Hepatocyte (in vitro differentiated cells): ENCODE results near the gene SPATA6L. TPM values are rescaled to one million over a fixed set of nuclear protein-coding genes. Genes with fewer than 3 reads are reported as not detected.

Source experiments
- DNase-seq: peaks from one replicate; pipeline ENCODE4 v3.0.0-alpha.2; 2016; ENCODE audit warnings: low spot score
- H2AFZ ChIP-seq: fragments of 200-600 bp; sonication (generic); 2 replicates; pipeline ENCODE4 v1.6.0; 2016; ENCODE audit warnings: antibody characterized with exemption, mild to moderate bottlenecking
- H3K27ac ChIP-seq: fragments of 200-600 bp; sonication (generic); 2 replicates; pipeline ENCODE4 v1.5.1; 2016; ENCODE audit warnings: mild to moderate bottlenecking
- H3K27me3 ChIP-seq: fragments of 200-600 bp; sonication (generic); 2 replicates; pipeline ENCODE4 v1.6.1; 2016
- H3K36me3 ChIP-seq: fragments of 200-600 bp; sonication (generic); replicated peaks from 2 replicates; pipeline ENCODE4 v1.5.1; 2016; ENCODE audit warnings: low read depth; ENCODE audit not compliant: insufficient read depth
- H3K4me1 ChIP-seq: fragments of 200-600 bp; sonication (generic); 2 replicates; pipeline ENCODE4 v1.5.1; 2016; ENCODE audit warnings: mild to moderate bottlenecking, moderate library complexity; ENCODE audit not compliant: insufficient read depth
- H3K4me2 ChIP-seq: fragments of 200-600 bp; sonication (generic); 2 replicates; pipeline ENCODE4 v1.6.0; 2016
- H3K4me3 ChIP-seq: fragments of 200-600 bp; sonication (generic); 2 replicates; pipeline ENCODE4 v1.5.1; 2016; ENCODE audit warnings: mild to moderate bottlenecking
- H3K79me2 ChIP-seq: fragments of 200-600 bp; sonication (generic); 2 replicates; pipeline ENCODE4 v1.6.0; 2017; ENCODE audit warnings: mild to moderate bottlenecking
- H3K9me2 ChIP-seq: fragments of 200-600 bp; sonication (generic); replicated peaks from 2 replicates; pipeline ENCODE4 v1.6.0; 2017; ENCODE audit warnings: mild to moderate bottlenecking; ENCODE audit not compliant: insufficient read depth
- H3K9me3 ChIP-seq: fragments of 200-600 bp; sonication (generic); 2 replicates; pipeline ENCODE4 v1.5.1; 2016; ENCODE audit warnings: low read depth, mild to moderate bottlenecking
- H4K20me1 ChIP-seq: fragments of 200-600 bp; sonication (generic); 2 replicates; pipeline ENCODE4 v1.6.0; 2016; ENCODE audit warnings: mild to moderate bottlenecking; ENCODE audit not compliant: insufficient read depth, poor library complexity, severe bottlenecking
- CTCF ChIP-seq: fragments of 200-600 bp; sonication (generic); IDR thresholded peaks from 2 replicates; pipeline ENCODE4 v1.5.1; 2016; ENCODE audit warnings: antibody characterized with exemption, mild to moderate bottlenecking; ENCODE audit not compliant: poor library complexity
- EZH2 ChIP-seq: fragments of 200-600 bp; sonication (generic); IDR thresholded peaks from 2 replicates; pipeline ENCODE4 v1.6.1; 2016; ENCODE audit warnings: antibody characterized with exemption, mild to moderate bottlenecking, borderline replicate concordance
- EZH2phosphoT487 ChIP-seq: fragments of 200-600 bp; sonication (generic); IDR thresholded peaks from one replicate; pipeline ENCODE4 v1.6.1; 2018; ENCODE audit warnings: antibody characterized with exemption, mild to moderate bottlenecking, low read depth, moderate library complexity; ENCODE audit not compliant: unreplicated experiment, severe bottlenecking
- WGBS: methylation state at CpG from one replicate; pipeline ENCODE4 v1.1.6; 2016; ENCODE audit warnings: low lambda C conversion rate; ENCODE audit errors: missing lambda C conversion rate; 5-methylcytosine and 5-hydroxymethylcytosine counted together
- polyA plus RNA-seq: library from polyadenylated mRNA; unstranded; fragments of >200 nt; fragmentation: Nextera tagmentation; extraction: Ambion mirVana; gene quantifications from 2 replicates; pipeline ENCODE4 v1.2.1, GENCODE V29; 2016
- total RNA-seq: library from RNA; depleted of rRNA; stranded (reverse); fragments of >200 nt; gene quantifications from 2 replicates; pipeline ENCODE4 v1.2.3, GENCODE V29; 2014

SPATA6L gene
- total and polyA plus RNA-seq, 2 experiments from 2014 or later: 2.0 to 2.5 TPM

- Histone ChIP-seq H3K27me3 (no peaks in the 10 kb centered on the region), H2AFZ (no peak overlapping the region), H3K9me2 (no peaks in the 10 kb centered on the region), H3K4me1 (no peaks in the 10 kb centered on the region), H3K36me3 (no peaks in the 10 kb centered on the region), H3K4me3 (no peak overlapping the region), H3K4me2 (no peak overlapping the region), H3K9me3 (no peaks in the 10 kb centered on the region), H4K20me1 (no peaks in the 10 kb centered on the region), H3K79me2 (no peaks in the 10 kb centered on the region), H3K27ac (no peak overlapping the region)
- no peak for DNase-seq
- 60% methylated on average over 2 of the region's 2 CpGs for WGBS
- TF ChIP-seq EZH2phosphoT487 (no peak), CTCF (no peak), EZH2 (no peak)
Measured at GRCh38 chr9:4620881-4621555, 45.3 kb downstream of the SPATA6L start.

GRCh38 chr9:4620057-4620765, 46.1 kb downstream of the SPATA6L start:
- DNase-seq: no peak
- no peaks in the 10 kb centered on the region for H3K36me3 ChIP-seq
- no peak overlapping the region for H3K4me3 ChIP-seq
- TF ChIP-seq CTCF (no peak), EZH2phosphoT487 (no peak)
- H3K4me1 ChIP-seq: no peaks in the 10 kb centered on the region
- no peak overlapping the region for H3K27ac ChIP-seq
- H4K20me1 ChIP-seq: no peaks in the 10 kb centered on the region
- 88% methylated on average over 3 of the region's 3 CpGs for WGBS
- H2AFZ ChIP-seq: no peak overlapping the region
- no peaks in the 10 kb centered on the region for H3K9me2 ChIP-seq
- H3K27me3 ChIP-seq: no peaks in the 10 kb centered on the region
- no peak overlapping the region for H3K4me2 ChIP-seq
- H3K79me2 ChIP-seq: no peaks in the 10 kb centered on the region
- no peaks in the 10 kb centered on the region for H3K9me3 ChIP-seq

DNA sequence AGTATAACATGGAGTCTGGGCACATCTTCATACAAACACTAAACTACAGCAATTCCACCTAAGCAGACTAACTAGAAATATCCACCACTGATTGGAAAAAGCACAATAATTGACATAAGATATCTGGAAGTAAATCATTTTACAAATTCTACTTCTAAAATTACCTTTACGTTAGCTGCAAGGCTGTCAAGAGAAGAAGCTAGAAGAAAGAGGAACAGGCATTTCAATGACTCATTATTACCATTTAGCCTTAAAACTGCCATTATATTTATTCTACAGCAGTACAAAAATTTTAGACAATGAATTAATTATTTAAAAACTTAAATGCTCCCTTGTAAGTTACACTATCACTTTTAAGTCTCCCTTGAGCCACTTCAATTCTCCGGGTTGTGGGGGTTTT, 47.6 kb downstream of the SPATA6L start:
- Histone ChIP-seq H3K9me2 (no peaks in the 10 kb centered on the region), H3K27ac (no peak overlapping the region), H3K9me3 (no peaks in the 10 kb centered on the region), H3K4me2 (no peak overlapping the region), H4K20me1 (no peaks in the 10 kb centered on the region), H3K4me1 (no peaks in the 10 kb centered on the region), H3K27me3 (no peaks in the 10 kb centered on the region), H3K4me3 (no peak overlapping the region), H2AFZ (no peak overlapping the region), H3K79me2 (no peaks in the 10 kb centered on the region), H3K36me3 (no peaks in the 10 kb centered on the region)
- TF ChIP-seq EZH2phosphoT487: no peak
- 97% methylated on average over 2 of the region's 2 CpGs for WGBS
- no peak for DNase-seq

GRCh38 chr9:4617752-4618151, 48.5 kb downstream of the SPATA6L start:
- Histone ChIP-seq H3K36me3 (no peaks in the 10 kb centered on the region), H3K79me2 (no peaks in the 10 kb centered on the region), H3K4me2 (no peak overlapping the region), H3K9me2 (no peaks in the 10 kb centered on the region), H3K4me3 (no peak overlapping the region), H4K20me1 (no peaks in the 10 kb centered on the region), H2AFZ (no peak overlapping the region), H3K4me1 (no peaks in the 10 kb centered on the region), H3K27me3 (no peaks in the 10 kb centered on the region), H3K9me3 (no peaks in the 10 kb centered on the region), H3K27ac (no peak overlapping the region)
- no peak for DNase-seq
- WGBS: 47% methylated on average over 3 of the region's 3 CpGs
- no peak for TF ChIP-seq EZH2phosphoT487
- TF ChIP-seq CTCF: no peak
- TF ChIP-seq EZH2: no peak
